Neural cell (in vitro differentiated cells): ENCODE data around the gene SLC12A7. TPM values are rescaled to one million over a fixed set of nuclear protein-coding genes. Genes with fewer than 3 reads are reported as not detected.

Experiments
- H2AFZ ChIP-seq: fragments of 200-600, 300-800 bp; sonication (generic), shearing (Covaris generic); 2 replicates; pipeline ENCODE4 v1.6.0; 2014; ENCODE audit warnings: low read depth, mild to moderate bottlenecking, antibody characterized with exemption, low read length, moderate library complexity
- H3F3A ChIP-seq: fragments of 200-600 bp; shearing (Covaris generic); 2 replicates; pipeline ENCODE4 v1.6.1; 2016; ENCODE audit warnings: mild to moderate bottlenecking, moderate library complexity, mixed read lengths, antibody characterized with exemption, low read length; ENCODE audit not compliant: insufficient read depth, poor library complexity, severe bottlenecking
- H3K27ac ChIP-seq: fragments of 200-600, 300-800 bp; sonication (generic), shearing (Covaris generic); 2 replicates; pipeline ENCODE4 v1.5.1; 2014; ENCODE audit warnings: mild to moderate bottlenecking, low read length, moderate library complexity
- H3K27me3 ChIP-seq: fragments of 300-800, 200-600 bp; sonication (generic), shearing (Covaris generic); 2 replicates; pipeline ENCODE4 v1.6.0; 2014; ENCODE audit warnings: mild to moderate bottlenecking, low read depth, low read length, moderate library complexity; ENCODE audit not compliant: insufficient read depth
- H3K36me3 ChIP-seq: fragments of 300-800, 200-600 bp; sonication (generic), shearing (Covaris generic); 2 replicates; pipeline ENCODE4 v1.5.1; 2014; ENCODE audit warnings: mild to moderate bottlenecking, antibody characterized with exemption, low read length, moderate library complexity; ENCODE audit not compliant: insufficient read depth
- H3K4me2 ChIP-seq: fragments of 300-800, 200-600 bp; sonication (generic), shearing (Covaris generic); 2 replicates; pipeline ENCODE4 v1.6.0; 2014; ENCODE audit warnings: mild to moderate bottlenecking, low read length
- H3K4me3 ChIP-seq: fragments of 300-800, 200-600 bp; sonication (generic), shearing (Covaris generic); 2 replicates; pipeline ENCODE4 v1.5.1; 2014; ENCODE audit warnings: mild to moderate bottlenecking, low read length, moderate library complexity
- H3K79me2 ChIP-seq: fragments of 200-600 bp; shearing (Covaris generic); replicated peaks from 2 replicates; pipeline ENCODE4 v1.6.0; 2014; ENCODE audit warnings: mild to moderate bottlenecking, low read length, moderate library complexity; ENCODE audit not compliant: insufficient read depth
- H3K9ac ChIP-seq: fragments of 300-800, 200-600 bp; sonication (generic), shearing (Covaris generic); 2 replicates; pipeline ENCODE4 v1.6.1; 2016; ENCODE audit warnings: mild to moderate bottlenecking, low read length, mixed read lengths
- H3K9me2 ChIP-seq: fragments of 200-600 bp; shearing (Covaris generic); 2 replicates; pipeline ENCODE4 v1.6.1; 2016; ENCODE audit warnings: mild to moderate bottlenecking, low read length, mixed read lengths; ENCODE audit not compliant: insufficient read depth
- H3K9me3 ChIP-seq: fragments of 200-600, 300-800 bp; sonication (generic), shearing (Covaris generic); 2 replicates; pipeline ENCODE4 v1.6.1; 2016; ENCODE audit warnings: mild to moderate bottlenecking, mixed run types, low read length, moderate library complexity, mixed read lengths
- H4K20me1 ChIP-seq: fragments of 200-600 bp; shearing (Covaris generic); 2 replicates; pipeline ENCODE4 v1.6.1; 2016; ENCODE audit warnings: mild to moderate bottlenecking, mixed run types; ENCODE audit not compliant: insufficient read depth
- CTCF ChIP-seq: fragments of 450-650 bp; IDR thresholded peaks from 2 replicates; pipeline ENCODE4 v1.5.1; 2014; ENCODE audit warnings: antibody characterized with exemption, mild to moderate bottlenecking, moderate library complexity; ENCODE audit not compliant: poor library complexity, severe bottlenecking
- EP300 ChIP-seq: fragments of 450-650 bp; conservative IDR thresholded peaks from 2 replicates; pipeline ENCODE4 v1.6.1; 2014; ENCODE audit warnings: antibody characterized with exemption, mild to moderate bottlenecking, moderate library complexity; ENCODE audit not compliant: poor library complexity, severe bottlenecking
- EZH2 ChIP-seq: fragments of 200-600, 300-800 bp; shearing (Covaris generic), sonication (generic); IDR thresholded peaks from 2 replicates; pipeline ENCODE4 v1.6.1; 2014; ENCODE audit warnings: antibody characterized with exemption, low read length, borderline replicate concordance, mild to moderate bottlenecking; ENCODE audit not compliant: insufficient read depth, poor library complexity, severe bottlenecking
- MXI1 ChIP-seq: fragments of 450-650 bp; conservative IDR thresholded peaks from 2 replicates; pipeline ENCODE4 v1.6.1; 2014; ENCODE audit warnings: antibody characterized with exemption, mild to moderate bottlenecking; ENCODE audit not compliant: poor library complexity, severe bottlenecking
- POLR2AphosphoS5 ChIP-seq: IDR thresholded peaks from 2 replicates; pipeline ENCODE4 v1.6.1; 2012
- RAD21 ChIP-seq: fragments of 450-650 bp; conservative IDR thresholded peaks from 2 replicates; pipeline ENCODE4 v1.6.1; 2014; ENCODE audit warnings: antibody characterized with exemption, mild to moderate bottlenecking, moderate library complexity
- REST ChIP-seq: IDR thresholded peaks from 2 replicates; pipeline ENCODE4 v1.6.1; 2012; ENCODE audit warnings: borderline replicate concordance
- SMC3 ChIP-seq: fragments of 450-650 bp; conservative IDR thresholded peaks from 2 replicates; pipeline ENCODE4 v1.6.1; 2014; ENCODE audit warnings: antibody characterized with exemption, mild to moderate bottlenecking, moderate library complexity; ENCODE audit not compliant: poor library complexity
- TAF1 ChIP-seq: IDR thresholded peaks from 2 replicates; pipeline ENCODE4 v1.6.1; 2012; ENCODE audit warnings: low read depth
- polyA plus RNA-seq: library from polyadenylated mRNA; depleted of rRNA; stranded (reverse); fragments of >200 nt; gene quantifications from 2 replicates; pipeline ENCODE4 v1.2.3, GENCODE V29; 2014

SLC12A7 gene
- polyA plus RNA-seq, 1 donor from 2014 or later = 4.5 TPM

- no peak overlapping the region for H3K27ac ChIP-seq
- H3K27me3 ChIP-seq = no peaks in the 10 kb centered on the region
- no peaks in the 10 kb centered on the region for H3K79me2 ChIP-seq
- H3K9ac ChIP-seq = no peak overlapping the region
- no peaks in the 10 kb centered on the region for H4K20me1 ChIP-seq
- H3K9me2 ChIP-seq = no peaks in the 10 kb centered on the region
- no peaks in the 10 kb centered on the region for H3K36me3 ChIP-seq
- no peak overlapping the region for H3K4me3 ChIP-seq
- H3K9me3 ChIP-seq = no peaks in the 10 kb centered on the region
- H2AFZ ChIP-seq = no peak overlapping the region
- TF ChIP-seq TAF1 (no peak), RAD21 (no peak), EP300 (no peak), EZH2 (no peak), MXI1 (no peak), CTCF (no peak), REST (no peak), SMC3 (no peak), POLR2AphosphoS5 (no peak)
- no peaks in the 10 kb centered on the region for H3F3A ChIP-seq
- H3K4me2 ChIP-seq = no peak overlapping the region
Measured at GRCh38 chr5:1016476-1016875, 95.4 kb downstream of the SLC12A7 start.

GRCh38 chr5:1016036-1016435, 95.8 kb downstream of the SLC12A7 start:
- no peaks in the 10 kb centered on the region for H3K9me3 ChIP-seq
- no peaks in the 10 kb centered on the region for H3K36me3 ChIP-seq
- H3K27ac ChIP-seq = no peak overlapping the region
- no peak overlapping the region for H3K4me2 ChIP-seq
- no peak overlapping the region for H3K4me3 ChIP-seq
- H3F3A ChIP-seq = no peaks in the 10 kb centered on the region
- no peaks in the 10 kb centered on the region for H3K27me3 ChIP-seq
- H4K20me1 ChIP-seq = no peaks in the 10 kb centered on the region
- TF ChIP-seq REST (no peak), POLR2AphosphoS5 (no peak), MXI1 (no peak), CTCF (no peak), EZH2 (no peak), SMC3 (no peak), TAF1 (no peak), RAD21 (no peak), EP300 (no peak)
- no peak overlapping the region for H2AFZ ChIP-seq
- no peaks in the 10 kb centered on the region for H3K9me2 ChIP-seq
- no peaks in the 10 kb centered on the region for H3K79me2 ChIP-seq
- no peak overlapping the region for H3K9ac ChIP-seq
